Cardiac muscle cell (in vitro differentiated cells and primary cell): ENCODE results near the gene SYN1. TPM values are rescaled to one million over a fixed set of nuclear protein-coding genes. Genes with fewer than 3 reads are reported as not detected.

Experiments
- DNase-seq, 2 donors: peaks; one replicate each; pipeline versions ENCODE4 v3.0.0 to v3.0.0-alpha.2; 2010 to 2017; ENCODE audit warnings: low read depth in 1 of 2, low spot score in 1 of 2
- H3K27ac ChIP-seq: fragments of 200-600 bp; sonication (generic); 2 replicates; pipeline ENCODE4 v1.5.1; 2016
- H3K27me3 ChIP-seq: fragments of 200-600 bp; sonication (generic); 2 replicates; pipeline ENCODE4 v1.6.0; 2016; ENCODE audit warnings: control low read depth
- H3K36me3 ChIP-seq: fragments of 200-600 bp; sonication (generic); 2 replicates; pipeline ENCODE4 v1.5.1; 2016; ENCODE audit warnings: control low read depth
- H3K4me1 ChIP-seq: fragments of 200-600 bp; sonication (generic); 2 replicates; pipeline ENCODE4 v1.8.1; 2017; ENCODE audit warnings: low read depth, mild to moderate bottlenecking, mixed run types
- H3K4me3 ChIP-seq: fragments of 200-600 bp; sonication (generic); 2 replicates; pipeline ENCODE4 v1.5.1; 2016; ENCODE audit warnings: mild to moderate bottlenecking
- H3K9me3 ChIP-seq: fragments of 200-600 bp; sonication (generic); 2 replicates; pipeline ENCODE4 v1.5.1; 2017; ENCODE audit warnings: low read depth, mild to moderate bottlenecking, control low read depth
- CTCF ChIP-seq: IDR thresholded peaks from 2 replicates; pipeline ENCODE4 v1.5.1; 2012; ENCODE audit warnings: low read depth, mild to moderate bottlenecking, low read length
- polyA plus RNA-seq: library from polyadenylated mRNA; unstranded; fragments of >200 nt; fragmentation: Nextera tagmentation; extraction: Ambion mirVana; gene quantifications from 2 replicates; pipeline ENCODE4 v1.2.1, GENCODE V29; 2016
- total RNA-seq: library from RNA; depleted of rRNA; stranded (reverse); fragments of >200 nt; gene quantifications from 2 replicates; pipeline ENCODE4 v1.2.3, GENCODE V29; 2016

The SYN1 gene
- total and polyA plus RNA-seq, 2 experiments from 2014 or later = 2.0 to 12.6 TPM

- Histone ChIP-seq H3K27me3 (no peaks in the 10 kb centered on the region), H3K36me3 (no peaks in the 10 kb centered on the region), H3K4me1 (peaks cover 9% of the 10 kb centered on the region), H3K9me3 (no peaks in the 10 kb centered on the region), H3K27ac (no peak overlapping the region), H3K4me3 (no peak overlapping the region)
- TF ChIP-seq CTCF = no peak
- DNase-seq = no peak
These were observed 48.4 kb downstream of the SYN1 start for GRCh38 chrX:47571215-47571614.

- H3K36me3 ChIP-seq = no peaks in the 10 kb centered on the region
- no peaks in the 10 kb centered on the region for H3K9me3 ChIP-seq
- H3K27ac ChIP-seq = no peak overlapping the region
- no peak for TF ChIP-seq CTCF
- H3K4me3 ChIP-seq = no peak overlapping the region
- H3K4me1 ChIP-seq = peaks cover 9% of the 10 kb centered on the region
- H3K27me3 ChIP-seq = no peaks in the 10 kb centered on the region
- DNase-seq = no peak
These were observed 48.9 kb downstream of the SYN1 start for GRCh38 chrX:47570794-47571193.

GRCh38 chrX:47568656-47569295, 50.9 kb downstream of the SYN1 start:
- TF ChIP-seq CTCF = peak; percentile 34
- peak in 1 of 2 donors; percentile 17 for DNase-seq
- H3K36me3 ChIP-seq = peaks cover 4% of the 10 kb centered on the region

GRCh38 chrX:47566841-47567240, 52.8 kb downstream of the SYN1 start:
- H3K27me3 ChIP-seq = no peaks in the 10 kb centered on the region
- no peak overlapping the region for H3K4me3 ChIP-seq
- DNase-seq = no peak
- H3K27ac ChIP-seq = no peak overlapping the region
- TF ChIP-seq CTCF = no peak
- H3K9me3 ChIP-seq = no peaks in the 10 kb centered on the region
- no peaks in the 10 kb centered on the region for H3K4me1 ChIP-seq
- H3K36me3 ChIP-seq = peaks cover 4% of the 10 kb centered on the region

More at GRCh38 chrX:47568656-47569295, 50.9 kb downstream of the SYN1 start:
- H3K4me3 ChIP-seq = no peak overlapping the region
- H3K27me3 ChIP-seq = no peaks in the 10 kb centered on the region
- H3K27ac ChIP-seq = no peak overlapping the region
- peaks cover under 1% of the 10 kb centered on the region for H3K4me1 ChIP-seq
- no peaks in the 10 kb centered on the region for H3K9me3 ChIP-seq

- Histone ChIP-seq H3K9me3 (no peaks in the 10 kb centered on the region), H3K27me3 (no peaks in the 10 kb centered on the region), H3K27ac (no peak overlapping the region), H3K4me1 (no peaks in the 10 kb centered on the region), H3K4me3 (no peak overlapping the region), H3K36me3 (peaks cover 4% of the 10 kb centered on the region)
- no peak for DNase-seq
- TF ChIP-seq CTCF = no peak
These were observed 55.1 kb downstream of the SYN1 start for GRCh38 chrX:47564438-47565085.
